H1 (cell line): ENCODE measurements around the gene FBH1. TPM values are rescaled to one million over a fixed set of nuclear protein-coding genes. Genes with fewer than 3 reads are reported as not detected.

Experiments used
- CTCF ChIA-PET: fragments of 300-600 bp; sonication (Branson Sonifier 250); formaldehyde crosslinking; loops from one replicate; lab custom pipeline; 2021; ENCODE audit not compliant: partially characterized antibody; lab: Charles Lee
- POLR2A ChIA-PET: fragments of 300-600 bp; sonication (Branson Sonifier 250); formaldehyde crosslinking; loops from one replicate; lab custom pipeline; 2021; ENCODE audit warnings: inconsistent platforms; ENCODE audit not compliant: partially characterized antibody; lab: Charles Lee
- DNase-seq, 2 experiments: peaks; one replicate each; pipeline versions ENCODE4 v3.0.0 to v3.0.0-alpha.2; 2010 to 2022; ENCODE audit warnings: low spot score in 2 of 2, low read depth in 1 of 2, mixed read lengths in 1 of 2
- FAIRE-seq: peaks from 2 replicates; lab custom pipeline; 2011; peaks lifted over from hg19 to GRCh38; lab: Jason Lieb, UNC
- H2AFZ ChIP-seq: 2 replicates; pipeline ENCODE4 v1.8.1; 2012; ENCODE audit warnings: low read length, inconsistent platforms
- H2AK5ac ChIP-seq: 2 replicates; pipeline ENCODE4 v1.6.1; 2013; ENCODE audit warnings: low read depth, low read length
- H2BK120ac ChIP-seq: replicated peaks from 2 replicates; pipeline ENCODE3; 2013; ENCODE audit warnings: low read depth, low read length, inconsistent platforms
- H2BK12ac ChIP-seq: 2 replicates; pipeline ENCODE4 v1.6.1; 2013; ENCODE audit warnings: low read depth, low read length
- H2BK15ac ChIP-seq: 2 replicates; pipeline ENCODE4 v1.6.1; 2013; ENCODE audit warnings: low read length
- H2BK20ac ChIP-seq: 2 replicates; pipeline ENCODE4 v1.6.1; 2013; ENCODE audit warnings: low read length
- H2BK5ac ChIP-seq: 2 replicates; pipeline ENCODE4 v1.6.1; 2013; ENCODE audit warnings: low read depth, low read length
- H3K14ac ChIP-seq: 2 replicates; pipeline ENCODE4 v1.6.1; 2013; ENCODE audit warnings: inconsistent platforms; ENCODE audit not compliant: insufficient read length
- H3K18ac ChIP-seq: 2 replicates; pipeline ENCODE4 v1.6.1; 2013; ENCODE audit warnings: low read length; ENCODE audit errors: extremely low read depth
- H3K23ac ChIP-seq: 2 replicates; pipeline ENCODE4 v1.6.1; 2013; ENCODE audit warnings: inconsistent platforms; ENCODE audit not compliant: insufficient read length
- H3K23me2 ChIP-seq: 2 replicates; pipeline ENCODE4 v1.6.1; 2013; ENCODE audit warnings: low read depth, low read length
- H3K27ac ChIP-seq: 2 replicates; pipeline ENCODE4 v1.6.1; 2011; ENCODE audit warnings: low read depth, low read length, inconsistent platforms
- H3K27me3 ChIP-seq, 4 experiments: replicated peaks in 1 of 4; 1 replicate in 1 of 4; 2 replicates in 3 of 4; pipeline versions ENCODE4 v1.6.1 to v1.8.1; 2011 to 2013; ENCODE audit warnings: low read length in 3 of 4, mild to moderate bottlenecking in 3 of 4, inconsistent platforms in 2 of 4, mixed read lengths in 2 of 4, moderate library complexity in 1 of 4; ENCODE audit not compliant: control insufficient read depth in 3 of 4, insufficient read depth in 3 of 4; ENCODE audit errors: extremely low read depth in 1 of 4
- H3K36me3 ChIP-seq, 4 experiments: 2 replicates each; pipeline versions ENCODE4 v1.6.1 to v1.8.1; 2011 to 2013; ENCODE audit warnings: mild to moderate bottlenecking in 4 of 4, low read length in 3 of 4, moderate library complexity in 2 of 4, control low read depth in 1 of 4, inconsistent platforms in 1 of 4; ENCODE audit not compliant: insufficient read depth in 4 of 4, control insufficient read depth in 2 of 4
- H3K4ac ChIP-seq: replicated peaks from 2 replicates; pipeline ENCODE3; 2013; ENCODE audit warnings: low read length, low read depth, mixed read lengths, inconsistent platforms; ENCODE audit not compliant: insufficient read length
- H3K4me1 ChIP-seq, 4 experiments: replicated peaks in 1 of 4; 1 replicate in 1 of 4; 2 replicates in 3 of 4; pipeline versions ENCODE4 v1.6.1 to v1.8.1; 2011 to 2013; ENCODE audit warnings: low read length in 3 of 4, inconsistent platforms in 2 of 4, mixed read lengths in 1 of 4; ENCODE audit not compliant: insufficient read depth in 4 of 4, control insufficient read depth in 3 of 4
- H3K4me2 ChIP-seq, 2 experiments: 2 replicates each; pipeline versions ENCODE4 v1.6.1 to v1.8.1; 2011 to 2013; ENCODE audit warnings: low read depth in 2 of 2, low read length in 2 of 2, control low read depth in 1 of 2, inconsistent platforms in 1 of 2, mild to moderate bottlenecking in 1 of 2; ENCODE audit not compliant: insufficient read depth in 1 of 2
- H3K4me3 ChIP-seq, 4 experiments: fragments of 200-600, 300-600 bp in 1 of 4; sonication (generic), shearing (Covaris generic), sonication (Bioruptor Twin) in 1 of 4; 2 replicates each; pipeline versions ENCODE4 v1.5.1 to v1.8.1; 2011 to 2016; ENCODE audit warnings: low read length in 4 of 4, low read depth in 3 of 4, control low read depth in 2 of 4, inconsistent platforms in 2 of 4, mild to moderate bottlenecking in 2 of 4, mixed read lengths in 1 of 4, moderate library complexity in 1 of 4; ENCODE audit not compliant: insufficient read depth in 2 of 4; ENCODE audit errors: extremely low read depth in 1 of 4
- H3K56ac ChIP-seq: replicated peaks from 2 replicates; pipeline ENCODE3; 2013; ENCODE audit warnings: low read depth, mild to moderate bottlenecking, mixed read lengths, low read length, inconsistent platforms; ENCODE audit not compliant: insufficient read length
- H3K79me1 ChIP-seq: 2 replicates; pipeline ENCODE4 v1.6.1; 2013; ENCODE audit warnings: low read depth, low read length, control low read depth
- H3K79me2 ChIP-seq, 2 experiments: 2 replicates each; pipeline versions ENCODE4 v1.6.1 to v1.8.1; 2012 to 2013; ENCODE audit warnings: low read length in 2 of 2, mild to moderate bottlenecking in 2 of 2, inconsistent platforms in 1 of 2; ENCODE audit not compliant: insufficient read depth in 2 of 2, control insufficient read depth in 1 of 2
- H3K9ac ChIP-seq, 4 experiments: replicated peaks in 1 of 4; 1 replicate in 1 of 4; 2 replicates in 3 of 4; pipeline versions ENCODE4 v1.6.1 to v1.8.1; 2011 to 2013; ENCODE audit warnings: low read depth in 3 of 4, low read length in 3 of 4, control low read depth in 2 of 4, mild to moderate bottlenecking in 2 of 4, moderate library complexity in 2 of 4, inconsistent platforms in 1 of 4; ENCODE audit errors: extremely low read depth in 1 of 4
- H3K9me3 ChIP-seq, 2 experiments: 2 replicates each; pipeline versions ENCODE4 v1.6.1 to v1.8.1; 2012 to 2013; ENCODE audit warnings: mild to moderate bottlenecking in 2 of 2, moderate library complexity in 2 of 2, control low read depth in 1 of 2, inconsistent platforms in 1 of 2, low read depth in 1 of 2, low read length in 1 of 2, mixed read lengths in 1 of 2; ENCODE audit not compliant: insufficient read depth in 2 of 2
- H4K20me1 ChIP-seq, 2 experiments: replicated peaks in 1 of 2; 2 replicates each; pipeline versions ENCODE3 to v1.8.1; 2011 to 2013; ENCODE audit warnings: inconsistent platforms in 2 of 2, low read length in 2 of 2, mild to moderate bottlenecking in 1 of 2; ENCODE audit not compliant: insufficient read depth in 2 of 2, control insufficient read depth in 1 of 2
- H4K5ac ChIP-seq: 2 replicates; pipeline ENCODE4 v1.6.1; 2013; ENCODE audit warnings: low read length, low read depth, mixed read lengths, inconsistent platforms; ENCODE audit not compliant: insufficient read length
- H4K8ac ChIP-seq: 2 replicates; pipeline ENCODE4 v1.8.0; 2013; ENCODE audit warnings: mild to moderate bottlenecking, moderate library complexity, low read length, inconsistent platforms; ENCODE audit not compliant: insufficient read depth; ENCODE audit errors: extremely low read depth
- H4K91ac ChIP-seq: replicated peaks from 2 replicates; pipeline ENCODE3; 2013; ENCODE audit warnings: low read length, mixed read lengths, inconsistent platforms; ENCODE audit not compliant: insufficient read length
- CREB1 ChIP-seq: IDR thresholded peaks from 2 replicates; pipeline ENCODE4 v1.6.1; 2012; ENCODE audit warnings: inconsistent platforms
- KDM1A ChIP-seq: fragments of 200-600, 300-600 bp; sonication (generic); IDR thresholded peaks from 2 replicates; pipeline ENCODE4 v1.7.1; 2016; ENCODE audit warnings: mild to moderate bottlenecking, low read length, borderline replicate concordance
- PHF8 ChIP-seq: fragments of 200-600 bp; sonication (generic); conservative IDR thresholded peaks from 2 replicates; pipeline ENCODE4 v1.7.1; 2012; ENCODE audit warnings: low read depth, mild to moderate bottlenecking, inconsistent platforms, low read length, moderate library complexity
- POLR2A ChIP-seq, 2 experiments: IDR thresholded peaks; 1 replicate in 1 of 2; 2 replicates in 1 of 2; pipeline ENCODE4 v1.6.1; 2011; ENCODE audit warnings: low read depth in 2 of 2, low read length in 2 of 2, mild to moderate bottlenecking in 2 of 2; ENCODE audit errors: control extremely low read depth in 1 of 2
- POU5F1 ChIP-seq: IDR thresholded peaks from 2 replicates; pipeline ENCODE4 v1.6.1; 2011; ENCODE audit warnings: low read depth, mild to moderate bottlenecking, low read length, moderate library complexity
- SIX5 ChIP-seq: IDR thresholded peaks from 2 replicates; pipeline ENCODE4 v1.6.1; 2011; ENCODE audit warnings: mild to moderate bottlenecking, low read depth, low read length
- TAF1 ChIP-seq: IDR thresholded peaks from 2 replicates; pipeline ENCODE4 v1.6.1; 2011; ENCODE audit warnings: mild to moderate bottlenecking, low read depth, low read length
- TBP ChIP-seq: IDR thresholded peaks from 2 replicates; pipeline ENCODE4 v1.6.1; 2011; ENCODE audit warnings: low read depth, low read length, improper control_type of control experiment
- TEAD4 ChIP-seq: IDR thresholded peaks from 2 replicates; pipeline ENCODE4 v1.6.1; 2012; ENCODE audit warnings: low read depth, low read length, inconsistent platforms, mixed read lengths
- WGBS, 2 experiments: shearing (Covaris generic) in 1 of 2; methylation state at CpG; one replicate each; pipeline versions ENCODE4 v1.1.6 to v1.1.7; 2013 to 2015; ENCODE audit warnings: low lambda C conversion rate in 2 of 2, mixed read lengths in 2 of 2, inconsistent platforms in 1 of 2, low coverage in 1 of 2, missing lambda C conversion rate in 1 of 2; ENCODE audit not compliant: insufficient replicate concordance in 2 of 2, insufficient coverage in 1 of 2, insufficient read length in 1 of 2; ENCODE audit errors: extremely low coverage in 1 of 2, missing lambda C conversion rate in 1 of 2; 5-methylcytosine and 5-hydroxymethylcytosine counted together
- polyA plus RNA-seq, 7 experiments: library from polyadenylated mRNA; depleted of rRNA in 3 of 7; stranded (reverse) in 5 of 7; unstranded in 2 of 7; fragments of >200 nt in 5 of 7; fragments of 200-250 nt in 2 of 7; gene quantifications; 1 replicate in 5 of 7; 2 replicates in 1 of 7; 4 replicates in 1 of 7; pipeline versions ENCODE4 v1.2.1 to v1.2.3, GENCODE V29; 2011 to 2013; ENCODE audit warnings: missing spikeins in 2 of 7, mixed read lengths in 2 of 7
- total RNA-seq: library from RNA; stranded (reverse); fragmentation: NEBNext Ultra II Directional; extraction: Animal tissue kit (Norgen Biotek cat#: 25700); gene quantifications from 2 replicates; pipeline ENCODE4 v1.2.1, GENCODE V29; 2021
- TF ChIP-seq, protein P1 (sequence below): IDR thresholded peaks from 2 replicates; pipeline ENCODE4 v1.6.1; 2011; ENCODE audit warnings: low read length, improper control_type of control experiment

Gene FBH1
- total and polyA plus RNA-seq, 2 of the 8 experiments (the other 6 are each of a cell fraction or from before 2014, with no cell fraction given), result 31.1 to 51.8 TPM

GRCh38 chr10:5897504-5897903, 7.5 kb downstream of the FBH1 start:
- ChIA-PET CTCF (interaction anchor here (0.6 kb wide), 1 partner anchor 47 kb away, joined by 3 read pairs; no protein-coding TSS in a partner anchor), POLR2A (no interaction called here)
- Histone ChIP-seq H3K27ac (no peak overlapping the region), H3K18ac (no peak overlapping the region), H3K23me2 (no peaks in the 10 kb centered on the region), H2AK5ac (no peak overlapping the region), H4K20me1 (peaks cover 16 to 18% of the 10 kb centered on the region in 2 experiments), H3K23ac (no peak overlapping the region), H3K27me3 (no peaks in the 10 kb centered on the region; a peak in 1 of 7 replicates), H3K14ac (no peak overlapping the region), H3K9ac (no peak overlapping the region), H2BK15ac (no peak overlapping the region), H3K56ac (no peak overlapping the region), H3K4ac (no peak overlapping the region), H3K79me1 (peaks cover 5% of the 10 kb centered on the region; the same call in 1 of the 2 replicates), H2BK20ac (no peak overlapping the region), H2AFZ (no peak overlapping the region), H3K79me2 (peaks cover 0 to 47% of the 10 kb centered on the region in 2 experiments; a peak in 3 of 4 replicates), H2BK5ac (no peak overlapping the region), H3K4me3 (no peak overlapping the region), H3K4me2 (no peak overlapping the region), H2BK120ac (no peak overlapping the region), H4K8ac (no peak overlapping the region), H2BK12ac (no peak overlapping the region), H4K5ac (no peak overlapping the region), H3K36me3 (peaks cover 0 to 24% (median 13%) of the 10 kb centered on the region in 4 experiments; a peak in 6 of 8 replicates), H3K4me1 (peaks cover 0 to 5% (median 0%) of the 10 kb centered on the region in 4 experiments; a peak in 2 of 7 replicates), H3K9me3 (no peaks in the 10 kb centered on the region), H4K91ac (no peak overlapping the region)
- DNase-seq (no peak), FAIRE-seq (no peak)
- 93% methylated on average over 8 of the region's 8 CpGs; no CpG with 5 or more reads in 1 of the 2 experiments for WGBS, 2 experiments
- TF ChIP-seq, protein P1, sequence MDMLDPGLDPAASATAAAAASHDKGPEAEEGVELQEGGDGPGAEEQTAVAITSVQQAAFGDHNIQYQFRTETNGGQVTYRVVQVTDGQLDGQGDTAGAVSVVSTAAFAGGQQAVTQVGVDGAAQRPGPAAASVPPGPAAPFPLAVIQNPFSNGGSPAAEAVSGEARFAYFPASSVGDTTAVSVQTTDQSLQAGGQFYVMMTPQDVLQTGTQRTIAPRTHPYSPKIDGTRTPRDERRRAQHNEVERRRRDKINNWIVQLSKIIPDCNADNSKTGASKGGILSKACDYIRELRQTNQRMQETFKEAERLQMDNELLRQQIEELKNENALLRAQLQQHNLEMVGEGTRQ, result no peak
- TF ChIP-seq POLR2A (IDR thresholded peaks at IDR 0.05; ENCODE audit: control extremely low read depth in 1 of 2, low read depth in 2 of 2, low read length in 2 of 2) (no peak), PHF8 (no peak), POU5F1 (no peak), KDM1A (no peak), TEAD4 (no peak), CREB1 (no peak), TBP (no peak), TAF1 (no peak), SIX5 (no peak)
